Loucy (cell line): ENCODE data around the gene LMX1B.

ENCODE experiments used
- H2AFZ ChIP-seq: fragments of 200-600 bp; sonication (generic); 2 replicates; pipeline ENCODE4 v1.6.0; 2016; ENCODE audit warnings: antibody characterized with exemption, mild to moderate bottlenecking, low read length, moderate library complexity
- H3F3A ChIP-seq: fragments of 200-600 bp; 2 replicates; pipeline ENCODE4 v1.6.0; 2016; ENCODE audit warnings: antibody characterized with exemption, low read depth, mild to moderate bottlenecking
- H3K27me3 ChIP-seq: fragments of 200-600 bp; sonication (generic); 2 replicates; pipeline ENCODE4 v1.6.1; 2014; ENCODE audit warnings: low read length, mild to moderate bottlenecking; ENCODE audit not compliant: insufficient read depth, poor library complexity, severe bottlenecking
- H3K36me3 ChIP-seq: fragments of 200-600 bp; sonication (generic); 2 replicates; pipeline ENCODE4 v1.6.1; 2016; ENCODE audit warnings: low read length; ENCODE audit not compliant: insufficient read depth
- H3K4me1 ChIP-seq: fragments of 200-600 bp; sonication (generic); 2 replicates; pipeline ENCODE4 v1.5.1; 2014; ENCODE audit warnings: low read length, mild to moderate bottlenecking; ENCODE audit not compliant: insufficient read depth, poor library complexity, severe bottlenecking
- H3K4me2 ChIP-seq: fragments of 200-600 bp; sonication (generic); 2 replicates; pipeline ENCODE4 v1.6.0; 2014; ENCODE audit warnings: antibody characterized with exemption, low read length, low read depth, mild to moderate bottlenecking; ENCODE audit not compliant: poor library complexity, severe bottlenecking
- H3K4me3 ChIP-seq: fragments of 200-600 bp; sonication (generic); 2 replicates; pipeline ENCODE4 v1.5.1; 2014; ENCODE audit warnings: low read length, mild to moderate bottlenecking, mixed read lengths; ENCODE audit not compliant: poor library complexity, severe bottlenecking
- H3K79me2 ChIP-seq: fragments of 200-600 bp; sonication (generic); 2 replicates; pipeline ENCODE4 v1.6.1; 2014; ENCODE audit warnings: low read length; ENCODE audit not compliant: insufficient read depth
- H3K9ac ChIP-seq: fragments of 200-600 bp; sonication (generic); 2 replicates; pipeline ENCODE4 v1.6.0; 2014; ENCODE audit warnings: mild to moderate bottlenecking, low read depth, low read length, moderate library complexity; ENCODE audit not compliant: poor library complexity, severe bottlenecking
- H3K9me2 ChIP-seq: fragments of 200-600 bp; sonication (generic); replicated peaks from 2 replicates; pipeline ENCODE4 v1.6.1; 2016; ENCODE audit warnings: low read depth, low read length, mixed read lengths
- H3K9me3 ChIP-seq: fragments of 200-600 bp; sonication (generic); 2 replicates; pipeline ENCODE4 v1.6.1; 2014; ENCODE audit warnings: mild to moderate bottlenecking, antibody characterized with exemption, low read length, low read depth; ENCODE audit not compliant: insufficient read depth
- H4K20me1 ChIP-seq: fragments of 200-600 bp; sonication (generic); 2 replicates; pipeline ENCODE4 v1.6.0; 2014; ENCODE audit warnings: antibody characterized with exemption, low read length, mild to moderate bottlenecking; ENCODE audit not compliant: insufficient read depth, poor library complexity, severe bottlenecking
- CTCF ChIP-seq: fragments of 200-600 bp; sonication (generic); conservative IDR thresholded peaks from 2 replicates; pipeline ENCODE4 v1.5.1; 2014; ENCODE audit warnings: mild to moderate bottlenecking, antibody characterized with exemption, low read length
- EZH2phosphoT487 ChIP-seq: fragments of 200-600 bp; IDR thresholded peaks from 2 replicates; pipeline ENCODE4 v1.6.1; 2018; ENCODE audit warnings: antibody characterized with exemption, mild to moderate bottlenecking, moderate library complexity, borderline replicate concordance

Gene LMX1B

GRCh38 chr9:126614088-126614454, 343 bp downstream of the LMX1B start:
- TF ChIP-seq EZH2phosphoT487 (no peak), CTCF (no peak)
- Histone ChIP-seq H3K9me2 (no peaks in the 10 kb centered on the region), H3K4me1 (no peaks in the 10 kb centered on the region), H2AFZ (no peak overlapping the region), H3K4me2 (no peak overlapping the region), H3K79me2 (no peaks in the 10 kb centered on the region), H3K9me3 (no peaks in the 10 kb centered on the region), H3F3A (no peaks in the 10 kb centered on the region), H3K27me3 (peaks cover 6% of the 10 kb centered on the region), H3K36me3 (no peaks in the 10 kb centered on the region), H3K9ac (no peak overlapping the region), H3K4me3 (no peak overlapping the region), H4K20me1 (no peaks in the 10 kb centered on the region)

GRCh38 chr9:126614455-126615244, 922 bp downstream of the LMX1B start:
- H4K20me1 ChIP-seq = no peaks in the 10 kb centered on the region
- no peaks in the 10 kb centered on the region for H3F3A ChIP-seq
- no peak overlapping the region for H3K4me2 ChIP-seq
- no peaks in the 10 kb centered on the region for H3K9me2 ChIP-seq
- H3K27me3 ChIP-seq = peaks cover 6% of the 10 kb centered on the region
- no peaks in the 10 kb centered on the region for H3K4me1 ChIP-seq
- no peaks in the 10 kb centered on the region for H3K36me3 ChIP-seq
- no peaks in the 10 kb centered on the region for H3K9me3 ChIP-seq
- no peak for TF ChIP-seq EZH2phosphoT487
- TF ChIP-seq CTCF = no peak
- no peak overlapping the region for H3K4me3 ChIP-seq
- H3K79me2 ChIP-seq = no peaks in the 10 kb centered on the region
- no peak overlapping the region for H2AFZ ChIP-seq
- H3K9ac ChIP-seq = no peak overlapping the region

- Histone ChIP-seq H3K9me3 (no peaks in the 10 kb centered on the region), H3K36me3 (no peaks in the 10 kb centered on the region), H3K27me3 (peaks cover 6% of the 10 kb centered on the region), H4K20me1 (no peaks in the 10 kb centered on the region), H3K9me2 (no peaks in the 10 kb centered on the region), H3K4me2 (no peak overlapping the region), H3K9ac (no peak overlapping the region), H3K79me2 (no peaks in the 10 kb centered on the region), H3K4me3 (no peak overlapping the region), H3F3A (no peaks in the 10 kb centered on the region), H3K4me1 (no peaks in the 10 kb centered on the region), H2AFZ (no peak overlapping the region)
- TF ChIP-seq CTCF = no peak
These were observed 1.6 kb downstream of the LMX1B start for GRCh38 chr9:126615245-126615790.
